GM15510 (cell line): ENCODE measurements around the gene TRIO.
A peak's percentile ranks its signal among the peaks of the same experiment; 100 is the strongest.

ENCODE experiments used
- POLR2A ChIP-seq: IDR thresholded peaks from 3 replicates; pipeline ENCODE4 v1.6.1; 2011; ENCODE audit warnings: borderline replicate concordance; ENCODE audit not compliant: insufficient read length; ENCODE audit errors: extremely low read depth

Gene TRIO

DNA sequence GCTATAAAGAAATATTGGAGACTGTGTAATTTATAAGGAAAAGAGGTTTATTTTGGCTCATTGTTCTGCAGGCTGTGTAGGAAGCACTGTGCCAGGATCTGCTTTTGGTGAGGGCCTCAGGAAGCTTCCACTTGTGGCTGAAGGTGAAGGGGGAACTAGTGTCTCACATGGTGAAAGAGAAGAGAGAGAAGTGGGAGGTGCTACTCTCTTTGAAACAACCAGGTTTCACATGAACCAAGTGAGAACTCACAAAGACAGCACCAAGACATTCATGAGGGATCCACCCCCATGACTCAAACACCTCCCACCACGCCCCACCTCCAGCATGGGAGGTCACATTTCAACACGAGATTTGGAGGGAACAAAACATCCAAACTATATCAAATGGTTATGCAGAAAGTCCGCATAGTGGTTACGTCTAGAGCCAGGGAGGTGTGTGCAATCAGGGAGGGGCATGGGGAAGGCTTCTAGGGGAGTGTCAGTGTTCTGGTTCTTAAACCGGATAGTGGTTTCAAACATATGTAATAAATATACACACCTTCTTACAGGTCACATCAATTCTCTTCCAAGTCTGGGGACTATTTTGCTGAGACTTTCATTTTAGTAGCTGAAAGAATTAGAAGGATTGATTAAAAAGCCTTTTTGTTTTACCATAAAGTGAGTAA is 113.0 kb downstream of the TRIO start:
- no peak for TF ChIP-seq POLR2A

DNA sequence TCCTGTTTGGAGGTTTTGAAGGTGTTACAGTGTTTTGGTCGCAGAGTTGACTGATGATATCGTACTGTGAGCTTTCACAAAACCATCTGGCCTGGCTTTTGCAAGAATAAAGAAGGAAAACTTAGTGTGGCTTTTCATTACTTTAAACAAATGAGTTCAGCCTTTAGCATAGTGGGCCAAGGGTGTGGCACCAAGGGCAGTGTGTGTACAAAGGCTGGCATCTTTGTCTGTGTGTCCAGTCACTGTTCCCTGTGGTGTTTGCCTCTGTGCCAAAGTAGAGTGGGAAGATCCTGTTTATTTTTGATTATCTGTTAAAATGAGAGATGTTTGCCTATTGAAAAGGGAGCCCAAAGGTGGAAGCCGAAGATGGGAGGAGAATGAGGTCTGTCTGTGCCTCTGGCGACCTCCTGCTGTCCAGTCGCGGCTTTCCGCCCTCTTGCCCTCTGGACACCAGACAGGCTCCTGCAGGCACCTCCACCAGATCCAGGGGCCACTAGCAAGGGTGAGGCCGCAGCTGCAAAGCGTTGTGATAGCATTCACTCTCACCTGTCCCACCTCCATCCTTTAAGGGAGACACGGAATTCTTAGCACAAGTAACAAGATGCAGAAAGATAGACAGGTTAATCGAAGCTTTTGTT is 113.7 kb downstream of the TRIO start:
- TF ChIP-seq POLR2A, result no peak

DNA sequence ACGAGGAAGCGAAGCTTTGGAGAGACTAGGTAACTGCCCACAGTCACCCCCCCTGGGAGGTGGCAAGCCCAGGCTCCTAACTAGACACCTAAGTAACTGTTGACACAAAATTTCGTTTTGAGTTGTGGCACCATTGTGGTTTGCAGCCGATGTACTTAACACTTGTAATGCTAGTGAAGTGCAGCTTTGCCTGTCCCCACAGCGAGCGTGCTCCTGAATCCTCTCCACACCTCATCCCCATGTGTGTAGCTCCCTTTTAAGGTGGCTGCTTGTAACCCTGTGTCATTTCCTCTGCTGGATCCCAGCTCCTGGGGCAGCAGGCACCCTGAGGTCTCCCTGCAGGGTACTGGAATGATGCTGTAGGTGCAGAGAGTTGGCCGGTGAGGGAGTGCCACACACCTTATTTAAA is 114.9 kb downstream of the TRIO start:
- no peak for TF ChIP-seq POLR2A

DNA sequence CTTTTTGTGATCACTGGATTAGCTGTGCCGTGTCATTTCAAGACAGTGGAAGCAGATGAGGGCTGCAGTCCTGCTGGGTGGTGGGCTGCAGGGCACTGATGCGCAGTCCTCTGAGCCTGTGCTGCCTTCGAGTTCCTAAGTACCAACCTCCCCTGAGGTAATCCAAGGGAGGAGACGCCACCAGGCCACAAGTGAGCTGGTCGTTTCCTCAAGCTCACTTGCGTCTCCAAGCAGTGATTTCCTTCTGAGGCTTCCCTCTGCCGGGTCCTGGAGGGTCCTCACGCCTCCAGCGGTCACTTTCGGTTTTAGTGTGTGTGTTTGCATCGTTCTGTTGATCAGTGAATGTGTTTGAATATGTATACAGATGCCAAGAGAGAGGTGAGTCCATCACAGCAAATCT is 115.7 kb downstream of the TRIO start:
- no peak for TF ChIP-seq POLR2A

DNA sequence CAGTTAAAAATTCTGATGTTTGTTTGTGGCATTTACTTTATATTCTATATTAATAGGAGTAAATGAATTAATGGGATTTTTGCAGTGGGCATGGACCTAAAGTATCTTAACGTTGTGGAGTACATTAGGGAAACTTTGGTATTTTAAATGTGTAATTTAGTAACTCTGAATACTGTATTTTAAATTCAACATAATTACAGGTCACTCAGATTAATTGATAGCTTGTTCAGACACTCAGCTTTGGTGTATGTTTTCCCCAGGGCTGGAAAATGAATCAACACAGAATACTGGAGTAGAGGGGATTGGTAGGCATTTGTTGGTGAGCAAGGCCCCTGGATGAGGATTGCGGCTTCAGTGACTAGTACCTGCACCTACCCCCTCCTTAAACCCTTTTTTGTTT is 117.5 kb downstream of the TRIO start:
- TF ChIP-seq POLR2A, result no peak

DNA sequence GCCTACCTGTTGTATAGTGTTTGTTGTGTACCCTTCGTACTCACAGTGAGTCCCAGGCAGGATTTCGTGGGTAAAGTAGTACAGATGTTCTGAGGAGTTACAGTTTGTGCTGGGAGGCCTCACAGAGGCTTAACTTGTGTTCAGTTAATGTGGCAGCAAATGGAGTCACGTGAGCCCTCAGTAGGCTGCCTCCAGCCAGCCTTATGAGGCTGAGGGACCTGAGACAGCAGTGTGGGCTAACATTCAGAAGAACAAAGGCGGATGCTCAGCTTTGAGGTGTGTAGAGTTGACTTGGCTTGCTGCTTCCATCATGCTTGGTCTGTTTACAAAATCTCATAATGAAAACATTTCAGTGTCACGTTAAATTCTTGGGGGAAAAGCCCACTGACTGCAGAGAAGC is 118.1 kb downstream of the TRIO start:
- TF ChIP-seq POLR2A, result no peak

DNA sequence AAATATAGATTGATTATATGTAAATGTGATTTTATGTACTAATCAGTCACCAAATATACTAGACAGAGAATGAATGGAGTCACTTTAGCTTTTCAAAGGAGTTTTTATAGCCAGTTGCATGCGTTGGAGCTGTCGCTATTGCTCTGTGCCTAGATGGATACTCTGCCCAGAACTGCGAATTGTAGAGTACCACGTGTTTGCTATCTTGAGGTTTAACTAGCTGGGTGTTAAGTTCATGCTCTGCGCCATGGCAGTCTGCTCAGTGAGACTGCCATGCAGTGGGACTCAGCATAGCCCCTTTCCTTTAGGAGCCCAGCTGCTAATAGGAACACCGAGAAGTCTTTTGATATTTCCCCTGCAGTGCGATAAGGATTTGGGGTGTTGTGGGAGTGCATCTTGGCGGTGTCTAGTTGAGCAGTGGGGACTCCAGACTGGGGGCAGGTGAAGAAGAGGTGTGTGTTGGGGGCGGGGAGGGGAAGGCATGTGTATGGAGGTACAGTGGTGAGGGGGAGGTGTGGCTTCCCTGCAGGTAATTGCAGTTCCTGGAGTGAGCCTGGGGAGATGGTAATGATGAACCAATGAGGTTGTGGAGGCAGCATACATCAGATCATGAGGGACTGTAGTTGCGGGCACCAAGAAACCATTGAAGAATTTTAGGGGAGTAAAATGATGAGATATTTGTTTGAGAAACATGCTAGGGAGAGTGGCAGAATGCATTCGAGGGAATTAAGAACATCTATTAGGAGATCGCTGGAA is 118.9 kb downstream of the TRIO start:
- TF ChIP-seq POLR2A, result no peak

DNA sequence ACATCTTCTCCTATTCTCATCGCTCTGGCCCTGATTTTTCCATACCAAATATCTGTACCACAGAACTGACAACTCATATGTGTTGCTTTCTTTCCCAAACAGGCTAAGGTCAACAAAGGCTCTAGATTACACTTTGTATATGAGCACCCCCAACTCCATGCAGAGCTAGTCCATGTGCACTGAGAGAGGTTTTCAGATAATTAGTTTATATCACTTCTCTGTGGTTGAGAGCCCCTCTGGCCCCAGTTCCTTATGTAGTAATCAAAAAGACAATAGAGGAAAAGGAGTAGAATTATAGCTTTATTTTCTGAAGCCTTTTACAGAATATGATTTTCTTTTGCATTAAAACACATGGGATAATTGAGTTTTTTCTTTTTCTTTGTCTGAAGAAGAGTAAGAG is 120.0 kb downstream of the TRIO start:
- TF ChIP-seq POLR2A, result no peak

DNA sequence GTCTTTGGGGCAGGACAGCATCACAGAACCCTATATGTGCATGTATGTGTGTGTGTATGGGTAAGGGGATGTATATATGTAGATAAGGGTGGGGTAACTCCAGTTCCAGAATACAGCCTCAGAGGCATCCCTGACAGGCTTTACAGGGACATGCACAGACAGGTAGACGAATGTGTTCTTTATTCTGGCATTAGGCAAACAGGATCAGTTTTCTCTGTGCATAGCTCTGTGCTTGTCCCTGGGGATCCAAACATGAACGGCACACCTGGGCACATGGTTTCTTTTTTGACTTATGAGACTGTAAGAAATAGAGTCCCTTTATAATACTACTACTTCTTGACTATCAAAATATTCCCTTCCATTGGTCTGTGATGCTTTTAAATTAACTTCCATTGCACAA is 120.6 kb downstream of the TRIO start:
- TF ChIP-seq POLR2A, result no peak

DNA sequence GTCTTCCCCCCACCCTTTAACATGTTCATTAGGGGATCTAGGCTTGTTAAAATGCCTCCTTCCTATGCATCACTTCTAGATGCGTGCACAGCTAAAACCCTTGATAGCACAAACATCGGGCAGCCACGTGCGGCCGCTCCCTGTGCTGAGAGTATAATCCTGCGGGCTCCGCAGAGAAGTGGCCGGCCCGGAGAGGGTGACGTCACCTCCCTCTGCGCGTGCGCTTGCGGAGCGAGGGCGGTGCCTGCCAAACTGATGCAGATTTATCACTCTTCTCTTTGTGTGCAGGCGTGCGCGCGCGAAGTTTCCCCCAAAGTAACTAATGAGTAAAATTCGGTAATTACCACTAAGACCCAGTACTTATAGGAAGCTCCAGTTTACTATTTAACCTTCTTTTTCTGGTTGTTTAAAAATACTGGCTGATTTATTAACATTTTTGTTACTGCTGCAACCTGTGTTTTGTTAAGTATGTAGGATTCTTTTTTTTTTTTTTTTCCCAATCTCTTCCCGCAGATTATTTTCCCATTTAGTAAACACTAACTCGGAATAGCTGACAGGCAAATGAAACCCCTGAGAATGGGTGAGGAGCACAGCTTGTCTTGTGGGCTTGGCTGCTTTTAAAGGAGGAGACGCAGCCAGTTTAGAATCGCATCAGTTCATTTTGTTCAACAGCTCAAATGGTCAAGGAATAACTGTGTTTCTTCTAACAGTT is 121.6 kb downstream of the TRIO start:
- peak; percentile 52 for TF ChIP-seq POLR2A

DNA sequence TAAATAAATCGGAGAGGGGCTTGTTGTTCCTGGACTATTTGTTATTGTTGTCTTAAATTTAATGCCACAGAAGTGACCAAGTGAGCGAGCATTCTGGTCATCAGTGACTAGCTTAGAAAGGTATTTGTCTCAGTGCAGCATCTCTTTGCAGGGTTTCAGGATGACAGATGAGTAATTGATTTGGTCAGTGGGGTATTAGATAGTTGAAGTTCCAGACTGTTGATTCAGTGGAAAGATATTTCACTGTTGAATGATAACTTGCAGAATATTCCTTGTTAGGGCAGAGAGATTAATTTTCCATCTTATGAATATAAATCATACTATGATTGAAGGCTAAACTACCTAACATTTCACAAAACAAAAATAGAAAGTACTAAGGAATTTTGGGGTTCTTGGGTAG is 122.4 kb downstream of the TRIO start:
- no peak for TF ChIP-seq POLR2A

DNA sequence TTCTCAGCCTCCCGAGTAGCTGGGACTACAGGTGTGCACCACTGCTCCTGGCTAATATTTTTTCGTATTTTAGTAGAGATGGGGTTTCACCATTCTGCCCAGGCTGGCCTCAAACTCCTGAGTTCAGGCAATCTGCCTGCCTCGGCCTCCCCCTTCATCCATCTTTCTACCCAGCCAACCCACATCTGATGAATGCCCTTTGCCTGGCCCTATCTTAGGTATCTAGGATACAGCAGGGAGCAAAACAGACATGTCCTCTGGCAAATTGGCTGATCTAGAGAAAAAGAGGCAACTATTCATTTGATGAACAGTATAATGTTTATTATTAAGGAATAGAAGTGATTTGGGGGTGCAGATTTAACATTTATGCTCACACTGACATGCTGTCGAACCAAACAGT is 123.0 kb downstream of the TRIO start:
- no peak for TF ChIP-seq POLR2A

DNA sequence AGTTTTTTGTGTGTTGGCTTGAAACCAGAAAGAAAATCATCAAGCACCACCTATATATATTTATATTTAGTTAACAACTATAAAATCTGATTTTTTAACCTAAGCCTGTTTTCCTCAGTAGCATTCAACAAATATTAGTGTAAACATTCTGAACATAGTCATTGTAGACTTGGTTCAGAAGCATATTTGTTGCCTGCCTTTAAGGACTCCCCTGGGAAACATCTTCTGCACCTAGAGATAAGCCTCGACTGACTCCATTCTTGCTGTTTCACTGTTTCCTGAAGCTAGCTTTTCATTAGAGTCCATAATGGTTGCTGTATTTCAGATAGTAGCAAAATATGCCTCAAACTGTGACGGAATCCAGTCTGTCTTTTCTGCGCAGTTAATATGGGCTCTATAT is 123.5 kb downstream of the TRIO start:
- no peak for TF ChIP-seq POLR2A

DNA sequence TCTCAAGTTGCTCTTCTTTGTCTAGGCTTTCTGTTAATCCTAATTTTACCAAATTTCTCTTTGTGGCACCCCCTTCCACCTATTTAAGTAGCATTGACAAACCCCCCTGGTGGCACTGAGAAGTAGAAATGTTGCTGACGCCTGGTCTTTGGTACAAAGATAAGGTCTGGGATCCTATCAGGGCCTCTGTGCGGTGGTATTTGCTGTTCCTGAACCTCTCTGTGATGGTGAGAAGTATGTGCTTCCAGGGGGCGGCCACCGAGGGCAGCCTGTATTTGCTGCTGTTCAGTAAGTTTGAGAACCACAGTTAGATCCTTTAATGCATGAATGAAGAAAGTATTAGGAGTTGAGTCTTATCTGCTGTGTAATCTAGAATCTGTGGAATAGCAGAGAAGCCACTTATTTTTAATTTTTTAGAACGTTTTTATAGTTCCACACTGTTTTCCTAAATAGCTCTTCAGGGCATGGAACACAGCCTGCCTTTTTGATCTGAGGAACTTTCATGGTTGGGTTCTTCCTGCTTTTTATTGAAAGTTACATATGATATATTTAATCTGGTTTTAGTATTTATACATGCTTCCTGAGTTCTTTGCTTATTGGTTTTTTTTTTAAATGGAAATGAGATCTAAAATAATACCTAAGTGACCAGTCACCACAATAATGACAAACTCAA is 124.2 kb downstream of the TRIO start:
- no peak for TF ChIP-seq POLR2A

DNA sequence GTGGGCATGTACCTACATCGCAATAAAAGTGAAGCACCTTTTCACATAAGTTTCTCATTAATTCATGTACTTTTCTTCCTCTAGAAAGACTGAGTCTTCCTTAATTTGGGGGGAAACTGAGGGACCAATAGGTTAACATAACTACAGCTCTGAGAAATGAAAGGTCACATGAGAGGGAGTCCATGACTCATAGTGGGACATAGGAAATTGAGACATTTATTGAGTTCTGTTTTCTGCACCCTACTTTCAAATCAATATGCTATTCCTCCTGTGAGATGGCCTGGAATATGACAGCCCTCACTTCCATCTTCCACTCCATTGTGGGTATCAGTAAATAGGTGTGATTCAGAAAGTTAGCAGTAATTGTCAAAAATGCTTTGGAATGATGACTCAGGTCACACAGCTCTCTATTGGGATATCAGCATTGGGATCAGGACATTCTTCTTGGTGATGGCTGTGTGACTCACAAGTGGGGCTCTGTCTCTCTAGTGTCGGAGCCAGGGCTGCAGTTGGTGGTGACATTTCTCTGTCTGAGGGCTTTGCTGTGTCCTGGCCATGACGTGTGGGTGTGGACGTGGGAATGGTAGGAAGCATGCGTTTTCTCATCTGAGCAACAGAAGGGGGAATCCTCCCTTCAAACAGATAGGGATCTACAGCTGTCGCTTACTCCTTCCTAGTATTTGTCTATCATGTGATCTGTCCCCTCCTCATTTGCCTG is 125.0 kb downstream of the TRIO start:
- no peak for TF ChIP-seq POLR2A

DNA sequence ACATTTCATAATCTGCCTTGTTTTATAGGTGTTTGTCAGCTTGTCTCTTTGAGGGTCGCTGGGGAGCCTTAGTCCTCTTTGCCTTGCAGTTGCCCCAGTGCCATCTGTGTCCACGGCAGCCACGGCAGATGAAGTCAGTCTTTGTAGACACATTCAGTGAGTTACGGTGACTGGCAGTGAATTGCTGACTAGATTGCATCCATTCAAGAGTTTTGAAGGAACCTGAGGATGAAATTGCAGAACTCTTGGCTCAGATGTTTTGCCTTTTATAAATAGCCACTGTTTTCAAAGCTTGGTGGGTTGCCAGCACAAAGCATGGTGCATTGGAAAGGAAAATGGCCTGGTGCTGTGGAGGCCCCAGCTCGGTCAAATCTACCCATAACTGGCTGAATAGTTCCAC is 125.6 kb downstream of the TRIO start:
- TF ChIP-seq POLR2A, result no peak
